ENCODE data around the gene CAMK1G.

The CAMK1G gene

DNA sequence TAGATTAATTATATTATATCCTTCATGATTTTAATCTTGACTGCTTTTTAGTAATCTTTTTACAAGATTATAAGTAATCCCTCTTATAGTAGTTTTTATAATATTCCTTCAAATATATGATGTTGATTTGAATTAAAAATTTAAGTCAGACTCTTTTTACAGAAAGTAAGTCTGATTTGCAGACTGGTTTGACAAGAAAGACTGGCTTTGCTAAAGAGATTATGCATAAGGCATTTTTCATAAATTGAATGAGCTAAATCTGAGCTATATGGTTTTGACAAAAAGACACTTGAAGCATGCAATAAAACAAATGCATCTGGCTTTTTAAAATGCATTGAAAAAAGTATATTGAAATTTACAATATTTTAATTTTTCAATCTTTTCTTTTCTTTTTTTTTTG is 26.3 kb upstream of the CAMK1G start:
- H3K36me3 ChIP-seq, result no peaks in the 10 kb centered on the region
- no peaks in the 10 kb centered on the region for H3K4me1 ChIP-seq (ENCODE audit: control insufficient read depth in 1 of 2, insufficient read depth in 1 of 2, low read depth in 1 of 2, low read length in 1 of 2)
- peaks cover 39% of the 10 kb centered on the region for H3K27me3 ChIP-seq
- no peaks in the 10 kb centered on the region for H3K9me3 ChIP-seq
- H3K27ac ChIP-seq, result no peak overlapping the region
- TF ChIP-seq CTCF (IDR thresholded peaks at IDR 0.05), result no peak
- no peak overlapping the region for H3K4me3 ChIP-seq (ENCODE audit: low read depth in 1 of 2, low read length in 1 of 2)

DNA sequence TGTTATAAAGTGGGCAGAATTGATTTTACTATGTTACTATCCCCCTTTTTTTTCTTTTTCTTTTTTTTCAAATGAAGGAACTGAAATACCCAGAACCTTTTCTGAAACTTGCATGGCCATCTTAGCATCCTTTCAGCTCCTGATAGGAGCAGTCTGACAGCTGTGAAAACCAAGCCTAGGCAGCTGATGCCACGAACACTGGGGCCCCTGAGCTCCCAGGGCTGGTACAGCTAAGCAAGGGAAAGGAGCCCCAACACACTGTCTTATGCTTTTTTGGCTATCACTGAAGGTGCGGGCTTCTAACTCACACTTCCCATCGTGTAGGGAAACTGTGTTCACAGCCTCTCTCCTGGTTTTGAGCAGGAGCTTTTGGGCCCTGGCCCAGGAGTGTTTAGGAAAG is 23.0 kb upstream of the CAMK1G start:
- Histone ChIP-seq H3K4me3 (ENCODE audit: low read depth in 1 of 2, low read length in 1 of 2) (no peak overlapping the region), H3K27me3 (peaks cover 41% of the 10 kb centered on the region), H3K27ac (no peak overlapping the region), H3K4me1 (ENCODE audit: control insufficient read depth in 1 of 2, insufficient read depth in 1 of 2, low read depth in 1 of 2, low read length in 1 of 2) (no peaks in the 10 kb centered on the region), H3K36me3 (no peaks in the 10 kb centered on the region), H3K9me3 (no peaks in the 10 kb centered on the region)
- TF ChIP-seq CTCF (IDR thresholded peaks at IDR 0.05), result no peak

GRCh38 chr1:209560952-209561351 is 22.6 kb upstream of the CAMK1G start:
- no peaks in the 10 kb centered on the region for H3K9me3 ChIP-seq
- no peak overlapping the region for H3K4me3 ChIP-seq (ENCODE audit: low read depth in 1 of 2, low read length in 1 of 2)
- H3K27me3 ChIP-seq, result peaks cover 44% of the 10 kb centered on the region
- TF ChIP-seq CTCF (IDR thresholded peaks at IDR 0.05), result no peak
- no peaks in the 10 kb centered on the region for H3K4me1 ChIP-seq (ENCODE audit: control insufficient read depth in 1 of 2, insufficient read depth in 1 of 2, low read depth in 1 of 2, low read length in 1 of 2)
- H3K27ac ChIP-seq, result no peak overlapping the region
- no peaks in the 10 kb centered on the region for H3K36me3 ChIP-seq

DNA sequence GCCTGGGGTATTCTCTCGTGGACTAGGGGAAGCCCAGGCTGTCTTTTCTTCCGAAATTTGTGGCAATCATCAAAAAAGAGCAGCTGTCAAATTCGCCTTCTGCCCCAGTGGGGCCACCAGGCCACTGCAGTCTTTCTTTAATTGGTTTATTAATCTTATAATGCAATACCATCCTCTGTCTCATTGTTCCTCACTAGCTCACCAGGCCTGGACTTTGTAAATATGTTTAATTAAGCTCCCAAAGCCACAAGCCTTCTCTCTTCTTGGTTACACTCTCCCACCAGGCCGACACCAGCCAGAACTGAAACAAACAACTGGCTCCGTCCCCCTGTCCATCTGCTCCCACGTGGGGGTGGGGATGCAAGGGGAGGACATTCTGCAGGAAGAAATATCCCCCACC is 22.0 kb upstream of the CAMK1G start:
- Histone ChIP-seq H3K4me3 (ENCODE audit: low read depth in 1 of 2, low read length in 1 of 2) (no peak overlapping the region), H3K4me1 (ENCODE audit: control insufficient read depth in 1 of 2, insufficient read depth in 1 of 2, low read depth in 1 of 2, low read length in 1 of 2) (no peaks in the 10 kb centered on the region), H3K27ac (no peak overlapping the region), H3K27me3 (peaks cover 44% of the 10 kb centered on the region), H3K9me3 (no peaks in the 10 kb centered on the region), H3K36me3 (no peaks in the 10 kb centered on the region)
- TF ChIP-seq CTCF (IDR thresholded peaks at IDR 0.05), result no peak

DNA sequence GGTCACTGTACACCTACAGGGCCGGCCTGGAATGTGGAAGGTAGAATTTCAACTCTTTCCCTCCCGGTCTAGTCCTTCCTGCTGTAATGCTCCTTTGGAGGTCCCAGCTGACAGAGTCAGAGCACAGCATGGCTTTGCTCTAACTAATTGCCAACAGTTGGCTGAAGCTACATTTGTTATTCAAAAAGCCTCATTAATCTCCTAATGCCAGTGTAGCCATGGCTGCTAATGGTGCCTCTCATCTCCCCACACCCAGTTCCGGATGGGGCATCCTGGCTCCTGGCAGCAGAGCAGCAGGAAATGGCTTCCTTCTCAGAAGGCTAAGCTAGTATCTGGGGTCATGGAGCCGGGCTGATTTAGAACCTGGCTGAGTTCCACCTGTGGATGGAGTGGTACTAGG is 18.7 kb upstream of the CAMK1G start:
- Histone ChIP-seq H3K9me3 (no peaks in the 10 kb centered on the region), H3K4me1 (ENCODE audit: control insufficient read depth in 1 of 2, insufficient read depth in 1 of 2, low read depth in 1 of 2, low read length in 1 of 2) (peaks cover 0 to 5% of the 10 kb centered on the region in 2 experiments), H3K27ac (no peak overlapping the region), H3K36me3 (no peaks in the 10 kb centered on the region), H3K27me3 (peaks cover 54% of the 10 kb centered on the region), H3K4me3 (ENCODE audit: low read depth in 1 of 2, low read length in 1 of 2) (no peak overlapping the region)
- TF ChIP-seq CTCF (IDR thresholded peaks at IDR 0.05), result no peak
